Ovary (tissue), 9 donors: ENCODE measurements around the gene SCIN. TPM values are rescaled to one million over a fixed set of nuclear protein-coding genes. Genes with fewer than 3 reads are reported as not detected.
"Not testable (repeated sequence)": the region's sequence is repeated elsewhere in the genome, so short reads cannot be mapped to it uniquely, and the experiment has no call there.

Experiments
- DNase-seq, 5 donors: peaks; one replicate each; pipeline ENCODE4 v3.0.0-alpha.2; 2019 to 2020
- H3K27ac ChIP-seq, 2 donors: fragments of 200-600 bp; one replicate each; pipeline versions ENCODE4 v1.5.1 to v1.8.0; 2019 to 2022
- H3K27me3 ChIP-seq: fragments of 200-600 bp; one replicate; pipeline ENCODE4 v1.8.0; 2022
- H3K36me3 ChIP-seq: fragments of 200-600 bp; sonication (generic); one replicate; pipeline ENCODE4 v1.5.1; 2019
- H3K4me1 ChIP-seq: one replicate; pipeline ENCODE4 v1.8.1; 2013; ENCODE audit warnings: mild to moderate bottlenecking, moderate library complexity; ENCODE audit not compliant: insufficient read depth
- H3K4me3 ChIP-seq: fragments of 200-600 bp; sonication (generic); one replicate; pipeline ENCODE4 v1.5.1; 2017
- H3K9me3 ChIP-seq, 2 donors: fragments of 200-600 bp in 1 of 2; sonication (generic) in 1 of 2; one replicate each; pipeline versions ENCODE4 v1.5.1 to v1.8.1; 2013 to 2019; ENCODE audit warnings: mild to moderate bottlenecking in 1 of 2, moderate library complexity in 1 of 2
- CTCF ChIP-seq, 3 donors: fragments of 450-650 bp in 2 of 3; fragments of 200-600 bp in 1 of 3; IDR thresholded peaks; one replicate each; pipeline versions ENCODE4 v1.5.1 to v1.8.0; 2016 to 2022; ENCODE audit warnings: antibody characterized with exemption in 3 of 3, mild to moderate bottlenecking in 1 of 3
- EP300 ChIP-seq: sonication (generic); formaldehyde crosslinking; IDR thresholded peaks from one replicate; pipeline ENCODE4 v1.6.1; 2017; ENCODE audit warnings: antibody characterized with exemption
- POLR2A ChIP-seq: fragments of 450-650 bp; IDR thresholded peaks from one replicate; pipeline ENCODE4 v1.6.1; 2017; ENCODE audit warnings: antibody characterized with exemption, mild to moderate bottlenecking, moderate library complexity
- WGBS, 3 donors: extraction: QIAGEN DNeasy Blood & Tissue Kit in 1 of 3; methylation state at CpG; one replicate each; pipeline versions ENCODE4 v1.1.5 to v1.1.7; 2013 to 2017; 5-methylcytosine and 5-hydroxymethylcytosine counted together
- intact Hi-C, 4 donors: fragments of 100-400 bp; cut with DNase I; formaldehyde crosslinking; loops; one replicate each; pipeline versions ENCODE4 v1.11.0 to v1.15.1; 2022 to 2023
- polyA plus RNA-seq, 2 donors: library from polyadenylated mRNA; stranded (reverse); fragments of 200-250 nt in 1 of 2; fragments of 350-450 nt in 1 of 2; fragmentation: Illumina TruSeq in 1 of 2; extraction: RNeasy Lipid Tissue Mini Kit (QIAGEN cat#74804) in 1 of 2; gene quantifications; one replicate each; pipeline ENCODE4 v1.2.3, GENCODE V29; 2013 to 2014
- total RNA-seq, 7 donors: library from RNA; depleted of rRNA in 2 of 7; stranded (reverse); fragments of >200 nt in 2 of 7; fragmentation: NEBNext Ultra II Directional in 3 of 7; extraction: Animal tissue kit (Norgen Biotek cat#: 25700) in 3 of 7; gene quantifications; one replicate each; pipeline versions ENCODE4 v1.1.0 to v1.2.4, GENCODE V29; 2016 to 2023
- donor health status: DM: no; HTN: no; CAD: no; lungs with moderate emphysema.
- donor health status: DM: no; HTN: no; CAD: no.
- donor health status: Bipolar disorder and iron deficiency.
- donor health status: DM: yes; HTN: yes; CAD: no.
- donor health status: DM: no; HTN: no; CAD: no.
- donor health status: DM: yes; HTN: yes; CAD: no.

The SCIN gene
- total and polyA plus RNA-seq, 9 donors: 1.3 to 5.1 (median 2.2) TPM

- no peaks in the 10 kb centered on the region for H3K36me3 ChIP-seq
- H3K4me1 ChIP-seq: no peaks in the 10 kb centered on the region
- intact Hi-C loops: no loop called here
- no peak overlapping the region for H3K27ac ChIP-seq
- H3K4me3 ChIP-seq: no peak overlapping the region
- 85 to 86% (median 85%) methylated on average over 3 of the region's 3 CpGs for WGBS, 3 donors
- DNase-seq: no peak
- H3K27me3 ChIP-seq: no peaks in the 10 kb centered on the region
- TF ChIP-seq POLR2A (no peak), CTCF (IDR thresholded peaks at IDR 0.05) (no peak), EP300 (no peak)
- H3K9me3 ChIP-seq: no peaks in the 10 kb centered on the region
Observed at GRCh38 chr7:12643001-12643643, 72.6 kb downstream of the SCIN start.

GRCh38 chr7:12643644-12644043, 73.1 kb downstream of the SCIN start:
- intact Hi-C loops: no loop called here
- Histone ChIP-seq H3K27ac (no peak overlapping the region), H3K4me1 (no peaks in the 10 kb centered on the region), H3K4me3 (no peak overlapping the region), H3K27me3 (no peaks in the 10 kb centered on the region), H3K36me3 (no peaks in the 10 kb centered on the region), H3K9me3 (no peaks in the 10 kb centered on the region)
- 94 to 96% (median 96%) methylated on average over 5 of the region's 5 CpGs for WGBS, 3 donors
- TF ChIP-seq EP300 (no peak), CTCF (IDR thresholded peaks at IDR 0.05) (no peak), POLR2A (no peak)
- DNase-seq: no peak

DNA sequence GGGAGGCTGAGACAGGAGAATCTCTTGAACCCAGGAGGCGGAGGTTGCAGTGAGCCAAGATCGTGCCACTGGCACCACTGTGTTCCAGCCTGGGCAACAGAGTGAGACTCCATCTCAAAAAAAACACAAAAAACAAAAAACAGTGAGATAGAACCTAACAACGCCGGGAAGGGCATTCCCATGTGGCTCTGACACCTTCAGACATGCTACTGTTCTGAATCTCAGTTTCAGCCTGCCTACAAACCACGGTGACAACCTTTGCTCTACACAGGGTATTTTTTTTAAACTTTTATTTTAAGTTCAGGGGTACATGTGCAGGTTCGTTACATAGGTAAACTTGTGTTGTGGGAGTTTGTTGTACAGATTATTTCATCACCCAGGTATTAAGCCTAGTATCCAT, 74.7 kb downstream of the SCIN start:
- DNase-seq, H3K27me3 ChIP-seq, H3K9me3 ChIP-seq, H3K4me3 ChIP-seq, intact Hi-C loops, H3K4me1 ChIP-seq, H3K27ac ChIP-seq, H3K36me3 ChIP-seq: not testable (repeated sequence)
- WGBS, 3 donors: 77 to 92% (median 88%) methylated on average over 6 of the region's 6 CpGs

GRCh38 chr7:12646139-12646538, 75.6 kb downstream of the SCIN start:
- no peaks in the 10 kb centered on the region for H3K27me3 ChIP-seq
- no peak overlapping the region for H3K4me3 ChIP-seq
- intact Hi-C loops: no loop called here
- TF ChIP-seq CTCF (IDR thresholded peaks at IDR 0.05) (no peak), EP300 (no peak), POLR2A (no peak)
- no peaks in the 10 kb centered on the region for H3K36me3 ChIP-seq
- 50 to 75% (median 69%) methylated on average over 1 of the region's 1 CpG for WGBS, 3 donors
- H3K9me3 ChIP-seq: no peaks in the 10 kb centered on the region
- no peaks in the 10 kb centered on the region for H3K4me1 ChIP-seq
- no peak for DNase-seq
- no peak overlapping the region for H3K27ac ChIP-seq

DNA sequence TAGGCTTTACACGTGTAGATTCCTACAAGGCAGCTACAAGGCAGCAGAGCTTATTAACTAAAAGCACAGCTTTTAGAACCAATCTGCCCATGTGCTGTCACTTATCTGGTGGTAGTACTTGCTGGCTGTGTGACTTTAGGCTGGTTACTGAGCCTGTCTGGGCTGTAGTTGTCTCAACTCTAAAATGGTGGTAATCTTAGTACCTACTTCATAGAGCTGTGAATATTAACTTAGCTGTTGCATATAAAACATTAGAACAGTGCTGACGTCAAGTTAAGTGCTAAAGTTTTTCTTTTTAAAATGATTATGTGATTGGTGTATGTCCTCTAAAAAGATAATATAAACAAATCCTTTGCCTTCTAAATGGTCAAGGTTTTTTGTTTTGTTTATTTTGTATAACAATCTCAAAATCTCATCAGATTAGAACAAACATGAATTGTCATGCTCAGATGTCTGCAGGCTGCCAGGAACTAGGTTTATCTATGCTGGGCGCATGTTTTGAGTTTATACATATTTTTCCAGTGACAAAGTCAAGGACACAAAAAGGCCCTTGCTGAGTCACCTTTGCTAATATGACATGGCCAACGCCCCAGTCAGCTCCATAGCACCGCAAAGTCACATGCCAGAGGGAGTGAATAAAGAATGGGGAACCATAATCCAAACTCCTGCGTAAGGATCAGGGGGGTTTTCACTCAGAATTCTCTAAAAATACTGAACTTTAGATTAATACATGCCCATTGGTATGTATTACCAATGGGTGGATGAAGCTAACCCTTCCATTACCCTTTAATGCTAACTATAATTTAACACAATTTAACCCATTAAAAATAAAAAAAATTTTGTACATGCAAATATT, 77.1 kb downstream of the SCIN start:
- 73 to 85% (median 79%) methylated on average over 6 of the region's 6 CpGs for WGBS, 3 donors
- H3K9me3 ChIP-seq: no peaks in the 10 kb centered on the region
- no peak overlapping the region for H3K27ac ChIP-seq
- intact Hi-C loops: no loop called here
- H3K36me3 ChIP-seq: no peaks in the 10 kb centered on the region
- TF ChIP-seq CTCF (IDR thresholded peaks at IDR 0.05) (no peak), EP300 (no peak), POLR2A (no peak)
- H3K4me3 ChIP-seq: no peak overlapping the region
- DNase-seq: no peak
- H3K27me3 ChIP-seq: no peaks in the 10 kb centered on the region
- no peaks in the 10 kb centered on the region for H3K4me1 ChIP-seq
